ENCODE measurements around the gene TCF4.

The TCF4 gene

GRCh38 chr18:55380589-55380988 lies 207.4 kb downstream of the TCF4 start:
- no peak for DNase-seq

GRCh38 chr18:55376387-55376786 lies 211.6 kb downstream of the TCF4 start:
- DNase-seq: peak; percentile 49 to 72

GRCh38 chr18:55375930-55376329 lies 212.1 kb downstream of the TCF4 start:
- DNase-seq: peak in 1 of 2 donors; percentile 18

- no peak for DNase-seq
Measured at GRCh38 chr18:55374741-55375140, 213.3 kb downstream of the TCF4 start.

GRCh38 chr18:55372209-55372608 lies 215.8 kb downstream of the TCF4 start:
- DNase-seq: no peak

GRCh38 chr18:55370936-55371335 lies 217.1 kb downstream of the TCF4 start:
- DNase-seq: no peak

GRCh38 chr18:55369346-55369745 lies 218.6 kb downstream of the TCF4 start:
- no peak for DNase-seq

DNA sequence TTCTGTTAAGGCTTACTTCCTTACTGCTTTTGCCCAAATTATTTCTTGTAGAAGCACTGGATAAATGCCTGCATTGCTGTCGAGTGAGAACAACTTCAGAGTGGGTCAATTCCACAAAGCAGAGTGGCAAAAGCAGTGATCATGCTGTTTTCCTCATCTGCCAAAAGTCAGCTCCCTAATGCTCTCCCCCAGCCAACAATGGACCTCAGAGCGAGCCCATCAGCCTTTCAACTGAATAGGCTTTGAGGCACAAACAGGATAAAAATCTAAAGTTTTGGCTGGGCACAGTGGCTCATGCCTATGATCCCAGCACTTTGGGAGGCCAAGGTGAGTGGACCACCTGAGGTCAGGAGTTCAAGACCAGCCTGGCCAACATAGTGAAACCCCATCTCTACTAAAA lies 222.7 kb downstream of the TCF4 start:
- no peak for DNase-seq

- DNase-seq: no peak
Measured at GRCh38 chr18:55362303-55362702, 225.7 kb downstream of the TCF4 start.

DNA sequence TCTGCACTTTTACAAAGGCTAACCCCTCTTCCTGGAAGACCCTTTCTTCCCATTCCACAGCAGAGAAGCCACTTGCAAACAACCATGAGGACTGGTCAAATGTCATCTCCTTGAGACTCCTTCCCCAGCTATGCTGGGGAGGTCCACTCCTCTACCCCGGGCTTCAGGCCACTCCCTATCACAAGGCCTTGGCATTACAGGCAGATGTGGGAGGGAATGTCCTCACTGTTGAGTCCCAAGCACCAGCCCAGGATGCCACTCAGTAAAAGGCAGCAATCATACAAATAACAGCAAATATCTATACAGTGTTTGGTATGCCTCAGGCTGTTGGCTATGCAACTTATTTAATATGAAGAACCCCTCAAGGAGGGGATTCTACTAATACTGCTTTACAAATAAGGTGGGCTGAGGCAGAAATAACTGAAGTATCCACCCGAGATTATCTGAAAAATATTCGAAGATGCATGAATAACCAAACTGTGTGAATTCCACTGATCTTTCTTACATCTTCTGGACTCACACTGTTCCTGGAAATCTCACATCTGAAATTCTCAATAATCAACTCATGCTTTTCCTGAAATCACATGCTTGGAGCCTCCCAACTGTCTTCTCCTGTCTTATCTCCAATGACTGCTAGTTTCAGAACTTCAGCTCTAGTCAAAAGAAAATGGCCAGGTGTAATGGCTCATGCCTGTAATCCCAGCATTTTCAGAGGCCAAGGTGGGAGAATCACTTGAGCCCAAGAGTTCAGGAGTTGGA lies 226.3 kb downstream of the TCF4 start:
- no peak for DNase-seq

DNA sequence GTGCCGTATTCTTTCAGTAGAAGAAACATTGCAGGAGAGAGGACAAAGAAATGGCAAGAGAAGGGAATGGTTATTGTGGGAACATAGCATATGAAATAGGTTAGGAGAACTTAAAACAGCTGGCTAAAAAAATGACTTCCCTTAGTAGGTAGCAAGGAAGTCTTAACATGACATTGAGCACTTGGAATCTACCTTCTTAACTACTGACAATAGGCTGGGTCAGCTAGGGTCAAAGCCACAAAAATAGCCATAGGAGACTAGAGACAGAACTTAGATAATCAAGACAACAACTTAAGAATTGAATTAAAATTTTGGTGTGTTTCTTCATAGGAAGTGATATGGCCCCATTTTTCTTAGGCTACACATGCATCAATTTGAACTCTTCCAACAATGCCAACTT lies 227.9 kb downstream of the TCF4 start:
- DNase-seq: no peak

DNA sequence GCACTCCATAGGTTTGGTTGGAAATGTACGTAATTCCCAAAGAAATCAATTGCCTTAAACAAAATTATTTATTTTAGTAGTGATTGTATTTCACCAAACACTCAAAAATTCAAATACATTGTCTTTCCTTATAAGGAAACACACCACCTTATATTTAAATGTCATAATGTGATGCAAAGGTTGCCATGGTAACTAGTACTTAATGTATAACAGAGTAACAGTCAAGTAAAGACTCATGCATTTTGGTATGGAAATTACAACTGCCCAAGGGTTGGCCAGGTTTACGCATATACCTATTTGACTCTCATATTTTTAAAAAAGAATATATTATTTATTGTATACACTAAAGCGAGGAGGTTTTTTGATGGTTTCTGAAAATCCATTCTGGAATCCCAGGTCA lies 231.2 kb downstream of the TCF4 start:
- DNase-seq: no peak

- no peak for DNase-seq
Measured at GRCh38 chr18:55355223-55355622, 232.8 kb downstream of the TCF4 start.

DNA sequence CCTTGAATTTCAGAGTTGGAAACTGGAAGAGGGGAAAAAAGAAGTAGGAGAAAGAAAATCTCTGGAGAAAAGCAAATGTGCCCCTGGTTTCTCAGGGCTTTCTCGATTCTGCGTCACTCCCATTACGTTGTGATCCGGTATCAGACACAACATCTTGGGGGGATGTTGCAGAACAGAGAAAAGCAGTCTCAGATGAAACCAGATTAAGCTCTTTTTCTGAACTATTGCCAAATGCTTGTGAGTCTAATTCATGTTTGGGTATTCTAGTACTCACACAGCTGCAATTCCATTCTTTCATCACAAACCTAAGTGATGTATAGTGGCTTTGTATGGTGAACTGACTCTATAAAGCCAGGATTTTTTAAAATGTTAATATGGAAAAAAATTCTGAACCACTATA lies 233.2 kb downstream of the TCF4 start:
- DNase-seq: no peak

- no peak for DNase-seq
Measured at GRCh38 chr18:55353806-55354205, 234.2 kb downstream of the TCF4 start.

DNA sequence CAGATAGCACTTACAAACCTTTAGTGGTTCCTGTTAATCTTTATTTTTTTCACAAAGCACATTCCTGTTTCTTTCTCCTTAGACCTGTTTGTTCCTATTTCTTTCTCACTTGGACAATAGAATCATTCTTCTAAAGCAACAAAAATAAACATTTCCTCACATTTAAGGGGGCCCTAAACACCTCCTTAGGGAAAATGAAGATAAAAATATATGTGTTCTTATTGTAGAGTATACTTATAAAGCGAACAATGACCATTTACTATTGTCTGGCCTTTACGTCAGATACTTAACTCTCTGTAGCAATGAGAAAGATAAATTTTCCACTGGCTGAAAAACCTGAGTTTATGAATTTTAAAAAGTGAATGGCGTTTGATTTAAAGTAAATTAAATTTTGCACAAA lies 234.6 kb downstream of the TCF4 start:
- DNase-seq: no peak

DNA sequence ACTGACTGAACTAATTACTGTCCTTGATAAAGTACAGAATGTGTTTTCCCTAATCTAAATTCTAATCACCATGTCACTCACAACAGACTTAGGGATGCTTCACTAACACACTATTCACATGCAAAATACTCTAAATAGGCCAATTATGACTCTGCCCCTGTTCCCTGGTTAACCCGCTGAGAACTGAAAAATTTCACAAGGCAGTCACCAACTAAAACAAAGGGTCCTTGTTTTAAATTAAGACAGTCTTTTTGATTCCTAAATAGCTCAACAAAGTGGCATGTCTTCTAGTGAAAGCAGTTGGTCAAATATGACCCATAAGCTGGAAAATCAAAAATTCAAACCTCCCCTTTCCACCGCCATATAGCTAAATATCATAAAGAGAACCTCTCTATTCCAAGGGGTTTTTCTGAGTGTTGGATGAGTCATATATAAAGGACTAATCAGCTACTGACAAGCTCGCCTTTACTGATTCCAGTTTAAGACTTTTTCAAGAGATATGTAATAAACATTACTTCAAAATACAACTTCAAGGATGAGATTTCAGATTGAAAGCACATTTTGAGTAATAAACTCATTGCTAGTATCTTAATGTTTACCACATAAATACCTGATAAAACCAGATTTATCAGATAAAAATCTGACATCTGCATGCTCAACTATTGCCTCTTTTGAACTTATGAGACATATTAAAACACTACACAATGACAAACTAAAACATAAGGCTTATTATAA lies 235.8 kb downstream of the TCF4 start:
- no peak for DNase-seq

DNA sequence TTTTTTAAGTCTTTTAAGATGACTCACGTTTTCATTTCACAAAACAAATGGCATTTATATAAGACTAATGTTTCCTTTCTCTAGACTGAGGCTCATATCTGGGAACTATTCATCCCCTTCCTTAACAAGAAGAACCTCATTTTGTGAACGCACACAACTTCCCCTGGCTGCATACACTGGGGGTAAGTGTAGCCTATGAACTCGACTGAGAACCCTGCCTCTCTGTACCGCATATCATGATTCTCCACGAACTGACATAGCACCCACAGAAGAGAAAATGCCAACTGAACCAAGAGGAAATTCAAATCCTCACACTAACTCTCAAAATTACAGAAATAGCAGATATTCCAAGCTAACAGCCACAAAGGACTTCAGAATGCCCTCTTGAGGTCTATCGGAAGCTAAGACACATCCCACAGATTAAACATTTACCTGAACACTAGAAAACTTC lies 236.7 kb downstream of the TCF4 start:
- no peak for DNase-seq

- DNase-seq: no peak
Measured at GRCh38 chr18:55349685-55350084, 238.3 kb downstream of the TCF4 start.

DNA sequence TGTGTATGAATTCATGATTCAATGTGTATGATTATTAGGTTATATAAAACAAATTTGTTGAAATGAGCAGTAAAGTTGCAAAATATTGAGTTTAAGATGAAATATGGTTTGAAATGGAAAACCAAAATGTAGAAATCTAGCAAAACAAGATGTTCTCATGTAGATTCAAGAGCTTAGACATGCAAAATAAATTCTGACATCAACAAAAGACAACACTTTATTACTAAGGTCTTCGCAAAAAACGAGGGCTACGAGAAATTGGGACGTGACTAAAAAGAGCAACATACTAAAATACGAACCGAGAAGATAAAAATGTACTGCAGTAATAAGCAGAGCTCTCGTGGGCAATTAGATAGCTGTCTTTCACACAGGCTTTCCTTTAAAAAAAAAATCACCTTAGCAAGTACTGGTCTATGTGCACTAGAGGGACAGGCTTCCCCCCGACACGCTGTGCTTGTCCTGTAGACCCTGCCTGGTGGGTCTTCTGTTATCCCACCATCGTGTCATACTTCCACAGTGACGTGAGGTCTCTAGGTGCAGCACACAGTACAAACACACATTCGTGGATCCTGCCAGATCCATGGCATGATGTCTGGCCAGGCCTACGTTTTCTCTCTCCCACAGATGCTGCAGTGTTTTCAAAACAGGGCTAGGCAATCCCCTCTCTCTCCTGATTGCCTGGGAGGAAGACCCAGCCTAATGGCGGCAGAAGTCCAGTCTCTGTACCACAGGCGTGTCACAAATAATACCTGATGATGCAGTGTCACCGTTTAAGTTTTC lies 240.8 kb downstream of the TCF4 start:
- no peak for DNase-seq

- no peak for DNase-seq
Measured at GRCh38 chr18:55346387-55346786, 241.6 kb downstream of the TCF4 start.

- no peak for DNase-seq
Measured at GRCh38 chr18:55345103-55345950, 242.7 kb downstream of the TCF4 start.
